HepG2 (cell line): ENCODE results near the gene DLG1. TPM values are rescaled to one million over a fixed set of nuclear protein-coding genes. Genes with fewer than 3 reads are reported as not detected.

Source experiments
- ATAC-seq: fragments of 200-7000 bp; cut with Tn5 transposase; 3 replicates; pipeline ENCODE4 v1.9.1; 2020; ENCODE audit warnings: mild to moderate bottlenecking, moderate library complexity
- BruUV-seq: library from RNA; stranded (reverse); fragments of 400-500 nt; replicated peaks from 2 replicates; lab custom pipeline; 2021; lab: Mats Ljungman, UMichigan
- CTCF ChIA-PET: fragments of 300-600 bp; formaldehyde crosslinking; extraction: SDS; loops from one replicate; lab custom pipeline; 2021; ENCODE audit warnings: low total read pairs, inconsistent platforms, low intra/inter-chr PET ratio; lab: Yijun Ruan, JAX
- POLR2A ChIA-PET: fragments of 350-600 bp; sonication (Branson Sonifier 250); formaldehyde crosslinking; loops from one replicate; lab custom pipeline; 2020; ENCODE audit warnings: antibody characterized with exemption, inconsistent platforms; lab: Yijun Ruan, JAX
- DNase-seq: peaks from one replicate; pipeline ENCODE4 v3.0.0-alpha.2; 2015; ENCODE audit warnings: low spot score
- FAIRE-seq: peaks from 3 replicates; lab custom pipeline; 2011; peaks lifted over from hg19 to GRCh38; lab: Jason Lieb, UNC
- H2AFZ ChIP-seq: one replicate; pipeline ENCODE4 v1.6.1; 2011; ENCODE audit warnings: low read length, inconsistent platforms
- H3K27ac ChIP-seq: fragments of 300-600 bp; 3 replicates; pipeline ENCODE4 v1.8.0; 2011; ENCODE audit warnings: mixed run types, mild to moderate bottlenecking, mixed read lengths, low read length, inconsistent platforms; ENCODE audit not compliant: insufficient read depth; ENCODE audit errors: extremely low read length
- H3K27me3 ChIP-seq, 2 experiments: fragments of 200-600 bp in 1 of 2; 2 replicates in 1 of 2; 3 replicates in 1 of 2; pipeline versions ENCODE4 v1.6.0 to v1.8.0; 2011; ENCODE audit warnings: low read length in 2 of 2, mild to moderate bottlenecking in 2 of 2, moderate library complexity in 2 of 2, inconsistent platforms in 1 of 2; ENCODE audit not compliant: insufficient read depth in 2 of 2, control insufficient read depth in 1 of 2
- H3K36me3 ChIP-seq, 2 experiments: fragments of 200-600 bp in 1 of 2; replicated peaks in 1 of 2; 2 replicates in 1 of 2; 3 replicates in 1 of 2; pipeline versions ENCODE4 v1.5.1 to v1.8.0; 2011; ENCODE audit warnings: low read length in 2 of 2, inconsistent platforms in 1 of 2; ENCODE audit not compliant: insufficient read depth in 2 of 2, control insufficient read depth in 1 of 2
- H3K4me1 ChIP-seq: 2 replicates; pipeline ENCODE4 v1.5.1; 2012; ENCODE audit warnings: low read length, inconsistent platforms; ENCODE audit not compliant: insufficient read depth
- H3K4me2 ChIP-seq: 2 replicates; pipeline ENCODE4 v1.6.0; 2011; ENCODE audit warnings: low read depth, low read length, inconsistent platforms
- H3K4me3 ChIP-seq, 3 experiments: fragments of 200-600 bp in 1 of 3; sonication (generic), shearing (Covaris generic) in 1 of 3; replicated peaks in 1 of 3; 2 replicates each; pipeline ENCODE4 v1.5.1; 2011 to 2016; ENCODE audit warnings: low read length in 3 of 3, inconsistent platforms in 2 of 3, low read depth in 2 of 3, mild to moderate bottlenecking in 2 of 3, control low read depth in 1 of 3, mixed read lengths in 1 of 3; ENCODE audit not compliant: insufficient read depth in 1 of 3
- H3K79me2 ChIP-seq: one replicate; pipeline ENCODE4 v1.6.1; 2011; ENCODE audit warnings: low read length, inconsistent platforms; ENCODE audit not compliant: insufficient read depth
- H3K9ac ChIP-seq: 2 replicates; pipeline ENCODE4 v1.6.0; 2011; ENCODE audit warnings: mild to moderate bottlenecking, low read depth, low read length, inconsistent platforms; ENCODE audit not compliant: insufficient read depth
- H3K9me3 ChIP-seq: 2 replicates; pipeline ENCODE4 v1.5.1; 2012; ENCODE audit warnings: mild to moderate bottlenecking, low read length
- H4K20me1 ChIP-seq: 2 replicates; pipeline ENCODE4 v1.6.0; 2011; ENCODE audit warnings: inconsistent platforms, mild to moderate bottlenecking, low read length, moderate library complexity; ENCODE audit not compliant: insufficient read depth
- BHLHE40 ChIP-seq: IDR thresholded peaks from 2 replicates; pipeline ENCODE4 v1.6.1; 2011; ENCODE audit warnings: low read length, improper control_type of control experiment
- ELF3 ChIP-seq: IDR thresholded peaks from 2 replicates; pipeline ENCODE4 v1.6.1; 2016; ENCODE audit warnings: missing genetic modification reagents, missing compliant biosample characterization
- KDM5A ChIP-seq: fragments of 200-600 bp; sonication (generic); IDR thresholded peaks from 2 replicates; pipeline ENCODE4 v1.7.0; 2018; ENCODE audit warnings: antibody characterized with exemption, mild to moderate bottlenecking, low read length, borderline replicate concordance
- MXD3 ChIP-seq: IDR thresholded peaks from 2 replicates; pipeline ENCODE4 v1.6.1; 2016; ENCODE audit warnings: mild to moderate bottlenecking, missing biosample characterization, missing genetic modification reagents
- THAP9 ChIP-seq: sonication (generic); formaldehyde crosslinking; IDR thresholded peaks from 2 replicates; pipeline ENCODE4; 2020; ENCODE audit warnings: missing genetic modification reagents, mild to moderate bottlenecking, borderline replicate concordance
- ZNF20 ChIP-seq: sonication (generic); formaldehyde crosslinking; IDR thresholded peaks from 2 replicates; pipeline ENCODE4 v1.4.0; 2020; ENCODE audit warnings: mild to moderate bottlenecking, moderate library complexity, missing genetic modification reagents
- ZNF281 ChIP-seq: sonication (generic); formaldehyde crosslinking; IDR thresholded peaks from 2 replicates; pipeline ENCODE4 v1.4.0; 2020; ENCODE audit warnings: missing genetic modification reagents, borderline replicate concordance
- ZNF513 ChIP-seq: sonication (generic); formaldehyde crosslinking; conservative IDR thresholded peaks from 2 replicates; pipeline ENCODE4 v1.5.0; 2020; ENCODE audit warnings: missing genetic modification reagents
- ZNF691 ChIP-seq: sonication (generic); formaldehyde crosslinking; IDR thresholded peaks from 2 replicates; pipeline ENCODE4 v1.4.0; 2020; ENCODE audit warnings: missing genetic modification reagents, low read depth, mild to moderate bottlenecking, borderline replicate concordance
- WGBS: methylation state at CpG from one replicate; pipeline ENCODE4 v1.1.6; 2017; ENCODE audit warnings: low lambda C conversion rate; 5-methylcytosine and 5-hydroxymethylcytosine counted together
- in situ Hi-C: cut with HindIII; loops from 2 replicates; pipeline ENCODE4 v1.10.0; 2017; ENCODE audit warnings: low pct_unique_long_range_greater_than_20kb; ENCODE audit not compliant: extremely low pct_ligation_motif_present
- intact Hi-C: fragments of 100-400 bp; cut with micrococcal nuclease; formaldehyde crosslinking; loops from one replicate; pipeline ENCODE4 v1.10.0; 2022; ENCODE audit not compliant: unreplicated experiment
- polyA plus RNA-seq, 8 experiments: library from polyadenylated mRNA; depleted of rRNA in 3 of 8; stranded (reverse) in 7 of 8; unstranded in 1 of 8; fragments of >200 nt; fragmentation: Illumina TruSeq in 4 of 8; extraction: Trizol in 4 of 8; gene quantifications; 2 replicates each; pipeline versions ENCODE4 v1.2.1 to v1.2.3, GENCODE V29; 2011 to 2016; ENCODE audit warnings: low read depth in 4 of 8, missing spikeins in 1 of 8, mixed read lengths in 1 of 8; ENCODE audit not compliant: insufficient read depth in 1 of 8
- total RNA-seq, 5 experiments: library from RNA; depleted of rRNA; stranded (reverse); fragments of >200 nt; fragmentation: Illumina TruSeq; extraction: Trizol; gene quantifications; 2 replicates each; pipeline ENCODE4 v1.2.3, GENCODE V29; 2016; ENCODE audit warnings: low read depth in 1 of 5

The DLG1 gene
- total and polyA plus RNA-seq, 2 of the 13 experiments (the other 11 are each of a cell fraction or from before 2014, with no cell fraction given), result 30.5 to 104 TPM

- Histone ChIP-seq H3K79me2 (no peaks in the 10 kb centered on the region), H3K27me3 (no peaks in the 10 kb centered on the region), H3K4me3 (no peak overlapping the region), H3K9me3 (no peaks in the 10 kb centered on the region), H3K9ac (no peak overlapping the region), H4K20me1 (no peaks in the 10 kb centered on the region), H3K36me3 (peaks cover 3 to 52% of the 10 kb centered on the region in 2 experiments), H3K27ac (no peak overlapping the region), H2AFZ (no peak overlapping the region), H3K4me2 (no peak overlapping the region), H3K4me1 (no peaks in the 10 kb centered on the region)
- ATAC-seq (no peak), DNase-seq (no peak), FAIRE-seq (no peak)
- TF ChIP-seq ZNF691, result no peak
- TF ChIP-seq KDM5A, result no peak
- WGBS, result 93% methylated on average over 2 of the region's 2 CpGs
- ChIA-PET POLR2A (no interaction called here), CTCF (no interaction called here)
- BruUV-seq, result no TSS peak
- intact Hi-C loops (no loop called here), in situ Hi-C loops (no loop called here)
Measured at GRCh38 chr3:197050511-197050910, 247.9 kb downstream of the DLG1 start.

- Histone ChIP-seq H3K4me3 (no peak overlapping the region), H2AFZ (no peak overlapping the region), H3K36me3 (peaks cover 3 to 37% of the 10 kb centered on the region in 2 experiments), H4K20me1 (no peaks in the 10 kb centered on the region), H3K27me3 (no peaks in the 10 kb centered on the region), H3K27ac (no peak overlapping the region), H3K4me2 (no peak overlapping the region), H3K79me2 (no peaks in the 10 kb centered on the region), H3K9ac (no peak overlapping the region), H3K9me3 (no peaks in the 10 kb centered on the region), H3K4me1 (no peaks in the 10 kb centered on the region)
- intact Hi-C loops (no loop called here), in situ Hi-C loops (no loop called here)
- WGBS, result 95% methylated on average over 4 of the region's 4 CpGs
- no TSS peak for BruUV-seq
- no peak for DNase-seq
- ChIA-PET CTCF (no interaction called here), POLR2A (no interaction called here)
- no peak for FAIRE-seq
- ATAC-seq, result no peak
- TF ChIP-seq ZNF281 (CRISPR knock-in tag) (no peak), THAP9 (no peak), ZNF513 (CRISPR knock-in tag) (no peak), ZNF20 (CRISPR knock-in tag) (no peak), ELF3 (CRISPR knock-in tag) (no peak), MXD3 (CRISPR knock-in tag) (no peak), BHLHE40 (no peak)
Measured at GRCh38 chr3:197042539-197042938, 255.9 kb downstream of the DLG1 start.
